ENCODE results near the gene TH.

Gene TH

GRCh38 chr11:2208691-2209369 is 37.2 kb upstream of the TH start:
- no peak for DNase-seq (ENCODE audit: low read depth)

- no peak for DNase-seq (ENCODE audit: low read depth)
These were observed 36.4 kb upstream of the TH start for GRCh38 chr11:2207773-2208621.

- DNase-seq (ENCODE audit: low read depth) = no peak
These were observed 35.6 kb upstream of the TH start for GRCh38 chr11:2207212-2207611.

GRCh38 chr11:2205981-2206690 is 34.5 kb upstream of the TH start:
- no peak for DNase-seq (ENCODE audit: low read depth)

- no peak for DNase-seq (ENCODE audit: low read depth)
These were observed 33.7 kb upstream of the TH start for GRCh38 chr11:2205214-2205720.

GRCh38 chr11:2204361-2205213 is 33.0 kb upstream of the TH start:
- no peak for DNase-seq (ENCODE audit: low read depth)

GRCh38 chr11:2203440-2204259 is 32.0 kb upstream of the TH start:
- no peak for DNase-seq (ENCODE audit: low read depth)

GRCh38 chr11:2202900-2203439 is 31.4 kb upstream of the TH start:
- no peak for DNase-seq (ENCODE audit: low read depth)

- no peak for DNase-seq (ENCODE audit: low read depth)
These were observed 30.7 kb upstream of the TH start for GRCh38 chr11:2202071-2202899.

- DNase-seq (ENCODE audit: low read depth) = no peak
These were observed 29.9 kb upstream of the TH start for GRCh38 chr11:2201542-2201941.

- no peak for DNase-seq (ENCODE audit: low read depth)
These were observed 29.4 kb upstream of the TH start for GRCh38 chr11:2200957-2201519.

- DNase-seq (ENCODE audit: low read depth) = no peak
These were observed 28.9 kb upstream of the TH start for GRCh38 chr11:2200536-2200935.

- DNase-seq (ENCODE audit: low read depth) = no peak
These were observed 28.1 kb upstream of the TH start for GRCh38 chr11:2199466-2200341.

- no peak for DNase-seq (ENCODE audit: low read depth)
These were observed 27.2 kb upstream of the TH start for GRCh38 chr11:2198621-2199365.

GRCh38 chr11:2197771-2198520 is 26.3 kb upstream of the TH start:
- DNase-seq (ENCODE audit: low read depth) = no peak

GRCh38 chr11:2196970-2197770 is 25.6 kb upstream of the TH start:
- DNase-seq (ENCODE audit: low read depth) = peak; percentile 52
